HG03565 (cell line): ENCODE data around the gene KCNMA1.

Experiments used
- ATAC-seq: cut with Tn5 transposase; IDR thresholded peaks from one replicate; pipeline ENCODE4 v1.9.1; 2021; ENCODE audit warnings: mild to moderate bottlenecking, moderate library complexity; ENCODE audit not compliant: unreplicated experiment

Gene KCNMA1

DNA sequence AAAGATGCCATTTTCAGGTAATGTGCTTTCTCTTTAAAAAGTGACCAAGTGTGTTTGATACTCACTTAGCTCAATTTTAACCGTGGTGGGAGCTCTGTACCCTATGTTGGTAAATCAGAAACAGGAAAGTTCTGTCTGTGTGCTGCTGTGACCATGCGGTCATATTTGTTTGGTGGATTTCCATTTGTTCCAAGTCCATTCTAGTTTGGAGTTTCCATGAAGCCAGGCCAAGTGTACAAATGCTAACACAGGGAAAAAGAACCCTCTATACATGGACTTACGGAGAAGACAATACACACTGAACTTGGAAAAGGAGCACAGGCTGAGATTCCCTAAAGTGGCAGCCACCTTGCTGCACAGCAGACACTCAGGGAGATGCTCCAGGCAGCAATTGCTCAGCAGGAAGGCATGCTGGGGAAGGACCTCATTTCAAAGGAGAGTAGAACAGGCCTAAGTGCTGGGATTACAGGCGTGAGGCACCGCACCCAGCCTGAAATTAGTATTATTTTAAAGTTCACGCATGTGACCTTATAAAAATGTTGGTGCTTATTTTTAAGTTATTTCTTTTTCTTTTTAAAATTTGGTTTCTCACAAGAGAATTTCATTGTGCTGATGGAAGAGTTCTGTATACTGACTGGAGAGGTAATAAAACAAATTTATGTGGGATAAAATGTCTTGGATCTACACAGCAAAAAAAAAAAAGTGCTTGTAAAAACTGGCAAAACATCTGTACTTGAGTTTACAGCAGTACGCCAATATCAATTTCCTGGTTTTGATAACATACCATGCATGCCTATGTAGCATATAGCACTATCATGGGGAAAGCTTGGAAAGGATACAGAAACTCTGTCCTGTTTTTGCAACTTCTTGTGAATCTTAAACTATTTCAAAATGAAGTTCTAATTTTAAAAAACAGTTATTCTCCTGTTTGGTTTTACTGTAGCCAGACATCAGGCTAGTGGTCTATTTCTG lies 436.2 kb downstream of the KCNMA1 start:
- ATAC-seq = no peak

DNA sequence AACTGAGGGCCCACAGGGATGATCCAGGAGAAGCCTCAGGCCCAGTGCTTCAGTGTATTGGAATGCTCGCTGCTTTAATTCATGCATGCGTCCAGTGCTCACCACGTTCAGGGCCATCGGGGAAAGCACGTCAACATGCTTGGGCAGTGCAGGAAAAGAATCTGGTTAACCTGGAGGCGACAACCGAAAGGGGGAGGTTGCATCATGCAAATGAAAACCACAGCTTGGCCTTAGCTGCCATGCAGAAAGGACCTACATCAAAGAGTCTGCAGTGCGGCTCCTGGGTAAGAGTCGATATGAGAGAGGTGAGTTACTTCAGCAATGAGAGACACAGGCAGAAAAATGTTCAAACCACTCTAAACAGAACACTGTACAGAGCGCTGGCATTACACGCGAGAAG lies 440.1 kb downstream of the KCNMA1 start:
- peak; percentile 40 for ATAC-seq

- no peak for ATAC-seq
Observed at GRCh38 chr10:77196614-77197013, 441.0 kb downstream of the KCNMA1 start.

DNA sequence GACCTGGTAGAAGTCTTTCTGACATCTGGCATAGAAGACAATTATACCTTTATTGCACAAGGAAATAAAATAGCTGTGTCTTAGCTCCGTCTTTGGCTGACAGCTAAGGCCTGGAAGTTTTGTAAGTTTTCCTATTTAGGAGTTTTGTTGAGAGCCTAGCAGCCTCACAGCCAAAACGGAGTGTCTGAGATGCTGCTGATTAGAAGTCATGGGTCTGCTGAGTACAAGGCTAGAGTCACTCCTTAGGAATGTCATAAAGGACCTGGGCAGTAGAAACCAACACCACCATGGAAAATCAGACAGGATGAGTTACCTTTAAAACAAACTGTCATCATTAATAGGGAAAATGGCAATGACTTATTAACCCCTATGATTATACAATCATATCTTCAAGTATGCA lies 442.5 kb downstream of the KCNMA1 start:
- no peak for ATAC-seq

DNA sequence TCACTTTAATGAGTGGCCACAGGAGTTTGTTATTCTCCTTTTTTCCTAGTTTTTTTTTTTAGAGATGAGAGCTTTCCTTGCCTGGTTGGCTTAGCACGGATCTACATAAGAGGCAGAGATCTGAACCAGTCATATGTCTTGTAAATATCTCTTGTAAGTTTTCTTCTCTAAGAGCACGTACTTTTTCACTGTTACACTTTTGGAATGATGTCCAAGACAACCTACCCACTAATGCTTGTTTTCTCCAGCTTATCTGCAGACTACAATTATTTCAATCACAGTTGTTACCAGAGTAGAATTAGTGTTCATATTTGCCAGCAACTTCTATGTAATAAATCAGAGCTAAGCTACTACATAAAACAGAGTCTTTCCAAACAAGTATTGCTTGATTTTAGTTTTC lies 444.6 kb downstream of the KCNMA1 start:
- ATAC-seq = no peak

DNA sequence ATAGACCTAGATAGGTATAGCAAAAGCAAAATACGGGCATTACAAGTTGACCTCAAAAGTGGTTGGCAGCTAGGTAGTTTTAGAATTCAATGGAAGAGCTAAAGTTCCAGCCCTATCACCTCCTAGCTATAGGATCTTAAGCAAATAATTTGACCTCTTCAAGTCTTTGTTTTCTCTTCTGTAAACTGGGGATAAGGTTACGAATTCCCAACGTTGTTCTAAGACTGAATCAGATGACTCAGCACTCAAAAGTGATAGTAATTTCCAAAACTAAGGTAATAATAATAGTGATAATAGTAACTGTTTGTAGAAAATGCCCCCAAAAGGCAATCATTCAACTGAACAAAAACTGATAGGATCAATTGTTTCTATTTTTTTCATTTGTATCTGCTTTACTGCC lies 445.2 kb downstream of the KCNMA1 start:
- ATAC-seq = no peak

DNA sequence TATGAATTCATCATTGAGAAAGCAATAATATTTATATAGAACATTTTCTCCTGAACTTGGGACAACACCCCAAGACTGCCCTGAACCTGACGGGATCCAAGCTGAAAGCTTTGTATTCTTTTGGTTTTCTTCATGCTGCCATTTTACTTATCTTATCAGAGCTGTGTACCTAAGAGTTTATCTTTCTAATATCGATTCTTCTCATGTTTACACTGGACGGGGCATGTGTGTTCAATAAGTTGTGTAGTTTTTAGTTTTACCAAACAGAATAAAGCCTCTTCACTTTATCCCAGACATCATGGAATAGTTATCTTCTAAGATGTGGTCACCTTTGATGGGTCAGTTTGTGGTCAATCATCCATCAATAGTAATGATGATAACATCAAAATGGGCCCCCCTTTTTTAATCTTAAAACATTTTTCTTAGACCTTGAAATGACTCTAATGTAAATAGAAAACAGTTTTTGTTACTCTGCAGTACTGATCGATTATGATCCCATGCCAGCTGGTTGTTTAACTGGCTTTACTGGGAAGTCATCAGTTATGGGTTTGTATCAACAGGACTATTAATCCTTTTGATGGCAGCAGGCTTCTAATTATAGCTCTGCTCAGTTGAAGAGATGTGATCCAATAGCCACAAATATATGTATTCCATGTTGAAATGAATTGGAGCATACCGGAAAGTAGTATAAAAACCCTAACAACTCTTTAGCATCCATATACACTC lies 446.1 kb downstream of the KCNMA1 start:
- ATAC-seq = no peak

- no peak for ATAC-seq
Observed at GRCh38 chr10:77190291-77190690, 447.3 kb downstream of the KCNMA1 start.

DNA sequence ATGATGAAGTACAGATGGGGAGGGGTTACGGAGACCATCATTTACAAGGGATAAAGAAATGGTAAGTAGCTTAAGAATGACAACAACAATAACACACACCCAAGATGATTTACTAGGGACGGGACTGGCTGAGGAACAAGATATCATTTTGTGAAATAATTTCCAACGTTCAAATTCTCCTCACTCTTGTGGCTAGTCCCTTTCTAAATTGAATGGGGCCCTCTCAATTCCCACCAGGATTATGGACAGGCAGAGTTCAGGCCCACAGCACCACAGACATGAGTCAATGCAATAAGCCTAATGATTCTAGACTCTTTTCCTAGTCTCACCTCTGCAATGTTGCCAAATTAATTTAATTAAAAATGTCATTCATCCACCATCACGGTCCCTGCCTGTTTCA lies 448.1 kb downstream of the KCNMA1 start:
- ATAC-seq = no peak

DNA sequence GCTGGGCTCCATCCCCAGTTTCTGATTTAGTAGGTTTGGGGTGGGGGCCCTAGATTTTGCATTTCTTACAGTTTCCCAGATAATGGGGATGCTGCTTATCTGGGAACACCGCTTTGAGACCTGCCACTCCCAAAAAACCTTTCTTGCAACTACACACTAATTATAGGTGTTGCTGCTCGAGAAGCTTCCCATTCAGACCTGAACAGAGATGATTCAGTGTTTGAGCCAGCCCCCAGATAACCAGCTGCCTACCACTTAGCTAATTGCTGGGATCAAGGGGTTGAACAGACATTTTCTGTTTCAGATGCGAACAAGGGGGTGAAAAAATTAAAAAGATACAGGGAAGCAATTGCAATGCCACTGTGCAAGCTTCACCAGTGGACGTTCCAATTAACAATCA lies 448.5 kb downstream of the KCNMA1 start:
- no peak for ATAC-seq

- no peak for ATAC-seq
Observed at GRCh38 chr10:77188521-77188920, 449.1 kb downstream of the KCNMA1 start.

- no peak for ATAC-seq
Observed at GRCh38 chr10:77188000-77188395, 449.6 kb downstream of the KCNMA1 start.

- no peak for ATAC-seq
Observed at GRCh38 chr10:77187376-77187999, 450.1 kb downstream of the KCNMA1 start.

GRCh38 chr10:77186936-77187335 lies 450.7 kb downstream of the KCNMA1 start:
- ATAC-seq = no peak

GRCh38 chr10:77185696-77186095 lies 451.9 kb downstream of the KCNMA1 start:
- ATAC-seq = no peak

- ATAC-seq = no peak
Observed at GRCh38 chr10:77182803-77183202, 454.8 kb downstream of the KCNMA1 start.

DNA sequence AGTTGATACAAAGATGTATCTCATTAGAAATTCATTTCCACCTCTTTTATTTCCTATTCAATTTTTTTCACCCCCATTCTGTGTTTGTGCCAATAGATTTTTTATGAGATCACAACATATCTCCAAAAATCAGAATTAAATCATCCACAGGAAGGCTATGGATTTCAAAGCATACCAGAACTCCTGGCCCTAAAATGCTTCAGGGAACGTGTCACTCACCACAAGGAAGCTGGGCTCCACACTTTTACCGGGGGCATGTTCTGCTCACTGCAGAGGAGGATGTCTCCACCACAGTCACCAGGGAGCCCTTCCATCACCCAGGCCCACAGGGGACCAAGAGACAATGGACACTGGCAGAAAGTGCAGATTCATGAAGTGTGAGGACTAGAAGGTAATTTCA lies 456.8 kb downstream of the KCNMA1 start:
- no peak for ATAC-seq

- ATAC-seq = no peak
Observed at GRCh38 chr10:77180104-77180503, 457.5 kb downstream of the KCNMA1 start.

DNA sequence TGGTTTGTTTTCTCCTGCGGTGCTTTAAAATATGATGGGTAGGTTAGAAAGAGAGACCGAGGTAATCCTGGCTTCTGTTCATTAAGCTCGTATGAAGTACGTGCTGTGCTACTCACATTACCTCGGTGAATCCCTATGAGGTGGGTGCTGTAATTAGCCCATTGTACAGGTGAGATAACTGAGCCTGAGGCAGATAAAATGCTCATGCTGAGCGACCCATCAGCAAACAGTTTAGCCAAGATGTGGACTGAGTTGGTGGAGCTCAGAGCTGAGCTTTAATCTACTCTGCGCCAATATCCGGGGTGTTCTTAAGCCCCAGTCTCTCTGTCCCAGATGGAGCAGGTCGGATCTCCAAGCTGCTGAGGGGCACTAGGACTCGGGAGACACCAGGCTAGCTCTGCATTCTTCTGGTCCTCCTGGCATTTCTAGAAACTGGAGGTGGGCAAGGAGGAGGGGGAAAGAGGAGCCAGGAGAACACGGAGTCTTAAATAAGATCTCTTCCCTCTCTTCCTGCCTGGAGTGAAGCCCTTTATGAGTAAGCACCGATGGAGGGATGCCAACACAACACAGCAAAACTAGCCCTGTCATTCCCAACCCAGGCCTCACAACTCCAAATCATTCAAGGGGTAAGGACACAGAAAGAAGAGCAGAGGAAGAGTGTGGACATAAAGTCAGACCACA lies 458.5 kb downstream of the KCNMA1 start:
- ATAC-seq = no peak

DNA sequence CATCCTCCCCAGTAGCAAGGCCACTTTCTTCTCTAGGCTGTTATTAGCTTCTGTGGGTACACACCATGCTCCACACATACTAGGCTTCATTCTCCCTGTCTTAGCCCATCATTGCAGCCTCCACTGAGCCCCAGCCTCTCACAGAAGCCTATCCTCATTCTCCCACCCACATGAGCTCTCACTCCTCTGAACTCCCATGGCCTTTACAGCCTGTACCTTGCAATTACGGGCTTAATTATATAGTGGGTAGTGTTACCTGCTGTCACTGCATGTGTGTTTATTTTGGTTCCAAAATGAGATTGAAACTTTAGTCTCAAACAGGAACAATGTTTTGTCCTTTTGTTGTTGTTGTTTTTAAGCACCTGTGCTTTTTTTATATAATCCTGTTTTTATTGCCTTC lies 460.0 kb downstream of the KCNMA1 start:
- ATAC-seq = no peak

GRCh38 chr10:77177161-77177560 lies 460.4 kb downstream of the KCNMA1 start:
- ATAC-seq = no peak
